ENCODE measurements around the gene CEP85L. TPM values are rescaled to one million over a fixed set of nuclear protein-coding genes. Genes with fewer than 3 reads are reported as not detected.

The CEP85L gene
- total and polyA plus RNA-seq, 10 of the 15 experiments (the other 5 are each of a cell fraction or from before 2014, with no cell fraction given), result 1.8 to 10.9 (median 7.1) TPM

GRCh38 chr6:118554698-118555097 is 96.7 kb downstream of the CEP85L start (continued):
- TF ChIP-seq NR2F1 (conservative IDR thresholded peaks at IDR 0.05) (no peak), SREBF1 (IDR thresholded peaks at IDR 0.05; ENCODE audit: low read length) (no peak), ZNF274 (IDR thresholded peaks at IDR 0.05; ENCODE audit: insufficient read depth, insufficient read length) (no peak), HDAC2 (IDR thresholded peaks at IDR 0.05) (no peak), TAF1 (IDR thresholded peaks at IDR 0.05; ENCODE audit: borderline replicate concordance, low read depth, low read length) (no peak), ATF7 (IDR thresholded peaks at IDR 0.05; ENCODE audit: low read depth) (no peak), SKIL (IDR thresholded peaks at IDR 0.05; ENCODE audit: low read depth, poor library complexity, severe bottlenecking) (no peak), NFYA (IDR thresholded peaks at IDR 0.05; ENCODE audit: borderline replicate concordance, low read depth, low read length) (no peak), BRCA1 (IDR thresholded peaks at IDR 0.05; ENCODE audit: low read depth, low read length) (no peak)

GRCh38 chr6:118553132-118553531 is 98.3 kb downstream of the CEP85L start:
- Histone ChIP-seq H3K27ac (ENCODE audit: control insufficient read depth, insufficient read depth) (no peak overlapping the region), H2AFZ (ENCODE audit: control insufficient read depth, low read depth, low read length) (no peak overlapping the region), H3K9ac (ENCODE audit: control insufficient read depth, insufficient read depth, low read length) (no peak overlapping the region), H3K4me1 (ENCODE audit: control insufficient read depth, insufficient read depth, low read length) (no peaks in the 10 kb centered on the region), H3K36me3 (ENCODE audit: control insufficient read depth in 2 of 2, insufficient read depth in 2 of 2, low read length in 1 of 2) (no peaks in the 10 kb centered on the region; a peak in 1 of 4 replicates), H3K4me3 (no peak overlapping the region), H4K20me1 (ENCODE audit: control insufficient read depth, insufficient read depth) (no peaks in the 10 kb centered on the region), H3K4me2 (ENCODE audit: control insufficient read depth, insufficient read depth) (no peak overlapping the region), H3K9me3 (replicated peaks; ENCODE audit: control insufficient read depth, insufficient read depth, low read length) (no peaks in the 10 kb centered on the region), H3K79me2 (ENCODE audit: control insufficient read depth, insufficient read depth, low read length) (no peaks in the 10 kb centered on the region), H3K27me3 (replicated peaks in 1 of 2; ENCODE audit: control insufficient read depth in 2 of 2, insufficient read depth in 2 of 2, low read length in 1 of 2) (no peaks in the 10 kb centered on the region)
- no TSS peak for BruUV-seq (replicated peaks)
- DNase-seq (ENCODE audit: low read depth, low spot score) (no peak), ATAC-seq (no peak), FAIRE-seq (no peak)
- WGBS (ENCODE audit: insufficient coverage, insufficient replicate concordance, low lambda C conversion rate, missing lambda C conversion rate), result 92% methylated on average over 1 of the region's 1 CpG
- SMC1A ChIA-PET (ENCODE audit: uncharacterized antibody, unreplicated experiment), result interaction anchor here (1.6 kb wide), 1 partner anchor 268 kb away, joined by 5 read pairs; no protein-coding TSS in a partner anchor
- intact Hi-C loops (cut with micrococcal nuclease; ENCODE audit: unreplicated experiment), result loop anchor here (10.0 kb wide), 1 partner anchor 1208 kb away; no protein-coding TSS in a partner anchor
- in situ Hi-C loops (cut with MboI), result no loop called here
- CTCF ChIA-PET, result interaction anchor here (0.8 to 2.2 kb wide), 5 partner anchors 10 to 578 kb away, joined by 3 to 15 read pairs (median 4); no protein-coding TSS in a partner anchor
- RAD21 ChIA-PET (ENCODE audit: unreplicated experiment), result interaction anchor here (1.1 kb wide), 1 partner anchor 12 kb away, joined by 5 read pairs; no protein-coding TSS in a partner anchor
- POLR2A ChIA-PET, result no interaction called here
- TF ChIP-seq NRF1 (conservative IDR thresholded peaks at IDR 0.05; ENCODE audit: low read depth, low read length) (no peak), EGR1 (IDR thresholded peaks at IDR 0.05; ENCODE audit: borderline replicate concordance in 1 of 2, low read depth in 2 of 2, low read length in 2 of 2) (no peak), ZNF24 (IDR thresholded peaks at IDR 0.05) (no peak), ZBTB40 (IDR thresholded peaks at IDR 0.05; ENCODE audit: borderline replicate concordance) (no peak), SP1 (IDR thresholded peaks at IDR 0.05; ENCODE audit: low read depth, low read length) (no peak), TCF3 (IDR thresholded peaks at IDR 0.05; ENCODE audit: borderline replicate concordance, insufficient read depth, low read depth, low read length) (no peak), HSF1 (IDR thresholded peaks at IDR 0.05; ENCODE audit: low read depth, low read length) (no peak), SUZ12 (IDR thresholded peaks at IDR 0.05; ENCODE audit: unreplicated experiment) (no peak)

All from GM12878 (cell line).